IMR-90 (cell line): ENCODE measurements around the gene ROBO1.

ENCODE experiments used
- BHLHE40 ChIP-seq: fragments of 150-350 bp; IDR thresholded peaks from 2 replicates; pipeline ENCODE4 v1.6.1; 2016; ENCODE audit warnings: mild to moderate bottlenecking, low read depth, low read length
- CEBPB ChIP-seq: IDR thresholded peaks from 2 replicates; pipeline ENCODE4 v1.6.1; 2012; ENCODE audit warnings: low read depth, low read length, improper control_type of control experiment
- FOS ChIP-seq: fragments of 150-350 bp; IDR thresholded peaks from 2 replicates; pipeline ENCODE4 v1.6.1; 2016; ENCODE audit warnings: low read depth, low read length
- MAFK ChIP-seq: IDR thresholded peaks from 2 replicates; pipeline ENCODE4 v1.6.1; 2012; ENCODE audit warnings: low read depth, low read length, improper control_type of control experiment
- MAZ ChIP-seq: IDR thresholded peaks from 2 replicates; pipeline ENCODE4 v1.6.1; 2012; ENCODE audit warnings: low read depth, mild to moderate bottlenecking, low read length, improper control_type of control experiment, moderate library complexity, borderline replicate concordance
- NFE2L2 ChIP-seq: fragments of 150-350 bp; IDR thresholded peaks from 2 replicates; pipeline ENCODE4 v1.6.1; 2016; ENCODE audit warnings: low read depth, mild to moderate bottlenecking, low read length
- POLR2A ChIP-seq: IDR thresholded peaks from 2 replicates; pipeline ENCODE4 v1.6.1; 2012; ENCODE audit warnings: mild to moderate bottlenecking, low read depth, low read length
- RAD21 ChIP-seq: IDR thresholded peaks from 2 replicates; pipeline ENCODE4 v1.6.1; 2012; ENCODE audit warnings: low read length, improper control_type of control experiment
- RCOR1 ChIP-seq: IDR thresholded peaks from 2 replicates; pipeline ENCODE4 v1.6.1; 2012; ENCODE audit warnings: mild to moderate bottlenecking, low read length, improper control_type of control experiment; ENCODE audit not compliant: insufficient replicate concordance
- RFX5 ChIP-seq: IDR thresholded peaks from 2 replicates; pipeline ENCODE4 v1.8.0; 2012; ENCODE audit warnings: low read depth, mild to moderate bottlenecking, low read length, moderate library complexity
- SMC3 ChIP-seq: fragments of 150-350 bp; IDR thresholded peaks from 2 replicates; pipeline ENCODE4 v1.6.1; 2016; ENCODE audit warnings: low read depth, mild to moderate bottlenecking, antibody characterized with exemption, low read length, moderate library complexity
- TF ChIP-seq, protein P1 (sequence below): conservative IDR thresholded peaks from 2 replicates; pipeline ENCODE4 v1.5.1; 2012; ENCODE audit warnings: mild to moderate bottlenecking, low read depth, low read length, improper control_type of control experiment
- TF ChIP-seq, protein P2 (sequence below): fragments of 150-350 bp; IDR thresholded peaks from 2 replicates; pipeline ENCODE4 v1.6.1; 2017; ENCODE audit warnings: mild to moderate bottlenecking, antibody characterized with exemption, low read length, low read depth

DNA sequence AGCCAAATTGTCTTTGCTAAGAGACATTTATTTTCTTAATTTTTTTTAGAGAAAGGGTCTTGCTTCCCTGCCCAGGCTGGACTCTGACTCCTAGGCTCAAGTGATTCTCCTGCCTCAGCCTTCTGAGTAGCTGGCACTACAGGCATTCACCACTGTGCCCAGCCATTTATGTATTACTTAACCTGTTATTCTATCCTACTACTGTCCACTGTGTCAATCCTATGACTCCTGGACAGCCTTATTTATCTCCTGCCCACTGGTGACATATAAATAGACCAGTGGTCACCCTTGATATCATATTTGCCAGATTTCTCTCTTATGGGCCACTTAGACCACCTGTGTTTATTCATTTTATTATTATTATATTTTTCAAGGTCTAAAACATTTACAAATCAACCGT, 161.4 kb downstream of the ROBO1 start:
- no peak for TF ChIP-seq POLR2A
- no peak for TF ChIP-seq SMC3
- TF ChIP-seq, protein P1, sequence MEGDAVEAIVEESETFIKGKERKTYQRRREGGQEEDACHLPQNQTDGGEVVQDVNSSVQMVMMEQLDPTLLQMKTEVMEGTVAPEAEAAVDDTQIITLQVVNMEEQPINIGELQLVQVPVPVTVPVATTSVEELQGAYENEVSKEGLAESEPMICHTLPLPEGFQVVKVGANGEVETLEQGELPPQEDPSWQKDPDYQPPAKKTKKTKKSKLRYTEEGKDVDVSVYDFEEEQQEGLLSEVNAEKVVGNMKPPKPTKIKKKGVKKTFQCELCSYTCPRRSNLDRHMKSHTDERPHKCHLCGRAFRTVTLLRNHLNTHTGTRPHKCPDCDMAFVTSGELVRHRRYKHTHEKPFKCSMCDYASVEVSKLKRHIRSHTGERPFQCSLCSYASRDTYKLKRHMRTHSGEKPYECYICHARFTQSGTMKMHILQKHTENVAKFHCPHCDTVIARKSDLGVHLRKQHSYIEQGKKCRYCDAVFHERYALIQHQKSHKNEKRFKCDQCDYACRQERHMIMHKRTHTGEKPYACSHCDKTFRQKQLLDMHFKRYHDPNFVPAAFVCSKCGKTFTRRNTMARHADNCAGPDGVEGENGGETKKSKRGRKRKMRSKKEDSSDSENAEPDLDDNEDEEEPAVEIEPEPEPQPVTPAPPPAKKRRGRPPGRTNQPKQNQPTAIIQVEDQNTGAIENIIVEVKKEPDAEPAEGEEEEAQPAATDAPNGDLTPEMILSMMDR: no peak
- no peak for TF ChIP-seq MAFK
- TF ChIP-seq NFE2L2: no peak
- no peak for TF ChIP-seq CEBPB
- no peak for TF ChIP-seq RCOR1
- no peak for TF ChIP-seq MAZ
- no peak for TF ChIP-seq FOS
- TF ChIP-seq BHLHE40: no peak
- TF ChIP-seq, protein P2, sequence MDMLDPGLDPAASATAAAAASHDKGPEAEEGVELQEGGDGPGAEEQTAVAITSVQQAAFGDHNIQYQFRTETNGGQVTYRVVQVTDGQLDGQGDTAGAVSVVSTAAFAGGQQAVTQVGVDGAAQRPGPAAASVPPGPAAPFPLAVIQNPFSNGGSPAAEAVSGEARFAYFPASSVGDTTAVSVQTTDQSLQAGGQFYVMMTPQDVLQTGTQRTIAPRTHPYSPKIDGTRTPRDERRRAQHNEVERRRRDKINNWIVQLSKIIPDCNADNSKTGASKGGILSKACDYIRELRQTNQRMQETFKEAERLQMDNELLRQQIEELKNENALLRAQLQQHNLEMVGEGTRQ: no peak
- TF ChIP-seq RAD21: no peak
- TF ChIP-seq RFX5: no peak
